ENCODE measurements around the gene OR2A5.
"Not testable (repeated sequence)": the region's sequence is repeated elsewhere in the genome, so short reads cannot be mapped to it uniquely, and the experiment has no call there.

OR2A5 gene

GRCh38 chr7:144035385-144035784 is 13.4 kb upstream of the OR2A5 start:
- FAIRE-seq: no peak

GRCh38 chr7:144036302-144036885 is 12.4 kb upstream of the OR2A5 start:
- FAIRE-seq: no peak

- no peak for FAIRE-seq
Observed at GRCh38 chr7:144037414-144038035, 11.2 kb upstream of the OR2A5 start.

DNA sequence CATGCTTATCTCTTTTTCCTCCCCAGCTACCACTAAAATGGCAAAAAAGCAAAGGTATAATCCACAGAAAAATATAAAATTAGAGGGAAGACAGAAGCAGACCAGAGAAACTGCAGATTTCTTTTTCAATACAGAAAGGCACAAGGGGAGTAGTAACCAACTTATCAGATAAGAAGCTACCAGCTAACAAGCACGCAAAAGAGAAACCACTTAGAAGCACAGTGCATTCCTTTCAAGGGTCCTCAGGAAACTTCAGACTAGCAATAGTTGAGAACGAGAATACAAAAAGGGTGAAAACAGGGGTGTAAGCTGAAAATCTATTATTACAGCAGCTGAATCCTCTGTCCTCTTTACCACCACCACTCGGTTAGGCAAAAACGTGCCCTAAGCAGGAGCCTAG is 9.9 kb upstream of the OR2A5 start:
- no peak for FAIRE-seq

DNA sequence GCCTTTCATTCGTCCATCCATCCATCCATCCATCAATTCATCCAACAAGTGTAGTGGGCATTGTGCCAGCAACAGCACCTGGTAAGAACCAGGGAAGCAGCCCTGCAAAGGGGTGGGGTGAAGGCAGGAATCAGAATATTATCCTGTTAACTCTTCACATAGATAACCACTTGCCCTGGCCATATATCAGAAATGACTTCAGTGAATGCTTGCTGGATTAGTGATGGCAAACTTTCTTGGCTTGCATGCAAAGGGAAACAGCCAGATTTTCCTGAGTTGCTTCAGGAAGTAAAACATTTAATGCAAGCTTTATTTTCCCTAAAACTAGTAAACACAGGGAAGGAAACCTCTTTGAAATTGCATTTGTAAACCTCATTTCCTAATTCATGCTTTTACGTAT is 743 bp downstream of the OR2A5 start:
- FAIRE-seq: no peak

GRCh38 chr7:144050093-144050492 is 1.3 kb downstream of the OR2A5 start:
- FAIRE-seq: no peak

DNA sequence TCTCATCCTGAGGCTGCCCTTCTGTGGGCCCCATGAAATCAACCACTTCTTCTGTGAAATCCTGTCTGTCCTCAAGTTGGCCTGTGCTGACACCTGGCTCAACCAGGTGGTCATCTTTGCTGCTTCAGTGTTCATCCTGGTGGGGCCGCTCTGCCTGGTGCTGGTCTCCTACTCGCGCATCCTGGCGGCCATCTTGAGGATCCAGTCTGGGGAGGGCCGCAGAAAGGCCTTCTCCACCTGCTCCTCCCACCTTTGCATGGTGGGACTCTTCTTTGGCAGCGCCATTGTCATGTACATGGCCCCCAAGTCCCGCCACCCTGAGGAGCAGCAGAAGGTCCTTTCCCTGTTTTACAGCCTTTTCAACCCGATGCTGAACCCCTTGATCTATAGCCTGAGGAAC is 2.1 kb downstream of the OR2A5 start:
- not testable (repeated sequence) for FAIRE-seq

DNA sequence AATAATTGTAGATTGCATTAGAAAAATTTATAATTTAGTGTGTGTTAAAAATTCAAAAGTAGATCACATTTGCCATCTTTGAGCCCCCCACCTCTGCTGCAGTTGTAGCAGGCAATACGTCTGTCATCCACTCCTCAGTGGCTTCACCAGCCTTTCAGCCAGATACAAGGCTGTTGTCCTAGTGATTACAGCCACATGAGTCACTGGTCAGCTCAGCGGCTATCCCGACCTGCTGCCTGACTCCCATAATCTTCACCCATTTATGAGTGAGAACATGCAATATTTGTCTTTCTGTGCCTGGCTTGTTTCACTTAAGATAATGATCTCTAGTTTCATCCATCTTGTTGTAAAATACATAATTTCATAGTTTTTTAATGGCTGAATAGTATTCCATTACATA is 9.2 kb downstream of the OR2A5 start:
- FAIRE-seq: no peak

DNA sequence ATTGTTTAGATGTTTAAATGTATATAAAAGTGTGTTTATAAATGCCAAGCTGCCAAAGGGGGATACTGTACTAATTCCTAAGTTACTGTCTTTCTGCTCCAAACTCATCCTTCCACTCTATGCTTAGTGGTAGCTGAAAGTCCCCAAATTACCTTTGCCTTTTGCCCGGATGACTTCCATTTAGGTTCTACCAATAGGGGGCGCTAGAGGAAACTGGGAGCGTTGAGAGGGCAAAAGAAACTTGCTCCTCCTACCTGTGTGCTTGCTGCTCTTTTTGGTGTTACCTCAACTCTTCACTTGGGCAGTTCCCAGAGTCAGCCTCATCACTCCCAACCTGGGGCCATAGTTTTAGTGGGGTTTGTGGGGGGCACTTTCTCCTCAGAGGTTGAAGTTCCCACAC is 15.0 kb downstream of the OR2A5 start:
- FAIRE-seq: no peak

GRCh38 chr7:144069511-144069910 is 20.8 kb downstream of the OR2A5 start, which contains the start of gene OR2A25:
Gene OR2A25, plus strand, starts transcription at chr7:144069811. Its CDS starts 4,409 bp downstream, at chr7:144074220.
- no peak for FAIRE-seq

DNA sequence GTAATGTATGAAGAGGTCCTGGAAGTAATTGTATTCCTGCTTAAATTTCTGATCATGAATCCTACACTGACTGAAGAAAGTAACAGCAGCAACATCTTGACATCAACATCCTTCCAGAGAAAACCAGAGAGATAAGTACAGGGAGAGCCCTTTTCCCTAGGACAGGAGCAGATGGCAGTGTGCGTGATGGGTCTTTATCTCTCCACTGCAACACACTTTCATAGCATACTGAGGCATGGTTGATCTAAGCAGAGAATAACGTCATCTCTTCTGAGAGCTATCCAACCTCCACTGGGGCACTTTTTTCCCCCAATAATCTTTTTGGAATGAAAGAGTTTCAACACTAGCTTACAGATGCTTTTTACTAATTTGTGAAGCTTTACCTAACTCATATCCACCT is 21.2 kb downstream of the OR2A5 start:
- FAIRE-seq: no peak

DNA sequence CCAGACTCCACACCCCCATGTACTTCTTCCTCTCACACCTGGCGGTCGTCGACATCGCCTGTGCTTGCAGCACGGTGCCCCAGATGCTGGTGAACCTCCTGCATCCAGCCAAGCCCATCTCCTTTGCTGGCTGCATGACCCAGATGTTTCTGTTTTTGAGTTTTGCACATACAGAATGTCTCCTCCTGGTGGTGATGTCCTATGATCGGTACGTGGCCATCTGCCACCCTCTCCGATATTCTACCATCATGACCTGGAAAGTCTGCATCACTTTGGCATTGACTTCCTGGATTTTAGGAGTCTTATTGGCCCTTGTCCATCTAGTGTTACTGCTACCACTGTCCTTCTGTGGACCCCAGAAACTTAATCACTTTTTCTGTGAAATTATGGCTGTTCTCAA is 25.6 kb downstream of the OR2A5 start:
- FAIRE-seq: no peak

DNA sequence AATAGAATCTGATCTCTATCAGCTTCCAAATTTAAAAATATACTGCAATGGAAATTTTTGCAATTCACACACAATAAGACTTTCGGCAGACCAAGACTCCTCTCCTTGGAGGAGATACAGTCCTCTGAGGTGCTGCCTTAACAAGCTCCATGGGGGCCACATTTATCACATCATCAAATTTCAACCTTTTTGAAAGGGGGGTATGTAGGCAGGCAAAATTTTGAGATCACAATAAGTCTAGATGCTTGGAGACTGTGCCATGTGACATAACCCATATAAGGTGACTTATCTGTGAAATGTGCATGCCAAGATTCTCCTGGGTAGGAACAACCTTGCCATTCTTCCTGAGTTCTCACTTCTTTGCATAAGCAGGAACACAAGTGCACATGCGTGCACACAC is 37.2 kb downstream of the OR2A5 start, which contains the start of gene OR2A12:
OR2A12 (plus strand) TSS at position 301 of the 400 bp plus-strand sequence. CDS start 8,830 bp downstream, outside the sequence.
- FAIRE-seq: no peak

- no peak for FAIRE-seq
Observed at GRCh38 chr7:144086730-144087129, 38.0 kb downstream of the OR2A5 start.

GRCh38 chr7:144087230-144087629 is 38.5 kb downstream of the OR2A5 start:
- FAIRE-seq: no peak

GRCh38 chr7:144090667-144091066 is 41.9 kb downstream of the OR2A5 start:
- no peak for FAIRE-seq

GRCh38 chr7:144098776-144099175 is 50.0 kb downstream of the OR2A5 start:
- FAIRE-seq: no peak

- no peak for FAIRE-seq
Observed at GRCh38 chr7:144100607-144101006, 51.9 kb downstream of the OR2A5 start.

- no peak for FAIRE-seq
Observed at GRCh38 chr7:144102041-144102440, 53.3 kb downstream of the OR2A5 start.

DNA sequence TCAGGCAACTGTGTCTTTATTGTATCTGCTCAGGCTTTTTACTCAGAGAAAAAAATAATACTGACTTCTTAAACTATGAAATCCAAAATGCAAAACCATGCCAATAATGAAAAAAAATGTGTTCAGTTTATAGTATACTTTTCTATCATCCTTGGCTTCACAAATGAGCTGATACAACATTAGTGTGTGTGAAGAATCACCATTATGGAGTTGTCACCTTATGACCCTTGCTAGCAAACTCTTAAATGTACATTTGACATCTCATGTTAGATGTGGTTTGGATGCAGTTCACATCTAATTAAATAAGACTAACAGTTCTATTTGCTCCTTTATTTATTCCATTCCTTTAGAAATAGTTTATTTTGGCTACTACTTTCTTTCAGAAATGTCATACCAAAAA is 56.5 kb downstream of the OR2A5 start:
- FAIRE-seq: no peak

All from G401.6 (cell line).